ENCODE measurements around the gene TIMM50. TPM values are rescaled to one million over a fixed set of nuclear protein-coding genes. Genes with fewer than 3 reads are reported as not detected.

Gene TIMM50
- total RNA-seq, 1 donor from 2014 or later, result 256 TPM

GRCh38 chr19:39498798-39499642 lies 18.4 kb downstream of the TIMM50 start, which contains the start of gene DLL3:
Gene DLL3 (plus strand): TSS chr19:39498947. CDS start chr19:39498975, 28 bp downstream.
- TF ChIP-seq, protein P1, sequence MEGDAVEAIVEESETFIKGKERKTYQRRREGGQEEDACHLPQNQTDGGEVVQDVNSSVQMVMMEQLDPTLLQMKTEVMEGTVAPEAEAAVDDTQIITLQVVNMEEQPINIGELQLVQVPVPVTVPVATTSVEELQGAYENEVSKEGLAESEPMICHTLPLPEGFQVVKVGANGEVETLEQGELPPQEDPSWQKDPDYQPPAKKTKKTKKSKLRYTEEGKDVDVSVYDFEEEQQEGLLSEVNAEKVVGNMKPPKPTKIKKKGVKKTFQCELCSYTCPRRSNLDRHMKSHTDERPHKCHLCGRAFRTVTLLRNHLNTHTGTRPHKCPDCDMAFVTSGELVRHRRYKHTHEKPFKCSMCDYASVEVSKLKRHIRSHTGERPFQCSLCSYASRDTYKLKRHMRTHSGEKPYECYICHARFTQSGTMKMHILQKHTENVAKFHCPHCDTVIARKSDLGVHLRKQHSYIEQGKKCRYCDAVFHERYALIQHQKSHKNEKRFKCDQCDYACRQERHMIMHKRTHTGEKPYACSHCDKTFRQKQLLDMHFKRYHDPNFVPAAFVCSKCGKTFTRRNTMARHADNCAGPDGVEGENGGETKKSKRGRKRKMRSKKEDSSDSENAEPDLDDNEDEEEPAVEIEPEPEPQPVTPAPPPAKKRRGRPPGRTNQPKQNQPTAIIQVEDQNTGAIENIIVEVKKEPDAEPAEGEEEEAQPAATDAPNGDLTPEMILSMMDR (IDR thresholded peaks at IDR 0.05; ENCODE audit: partially characterized antibody, unreplicated experiment), result no peak
- peaks cover 29% of the 10 kb centered on the region for H3K9me3 Mint-ChIP-seq (ENCODE audit: unreplicated experiment)
- peak within 1 kb of the TSS; percentile 100 for H3K27ac Mint-ChIP-seq (ENCODE audit: unreplicated experiment)
- H3K36me3 Mint-ChIP-seq (ENCODE audit: unreplicated experiment), result peaks cover 7% of the 10 kb centered on the region
- peak within 1 kb of the TSS; percentile 97 for H3K4me3 Mint-ChIP-seq (ENCODE audit: unreplicated experiment)
- DNase-seq, result peak; percentile 83
- peaks cover 30% of the 10 kb centered on the region for H3K27me3 Mint-ChIP-seq (ENCODE audit: unreplicated experiment)
- peaks cover 25% of the 10 kb centered on the region for H3K4me1 Mint-ChIP-seq (ENCODE audit: low read depth, unreplicated experiment)

GRCh38 chr19:39499932-39500331 lies 19.3 kb downstream of the TIMM50 start:
- H3K9me3 Mint-ChIP-seq (ENCODE audit: unreplicated experiment), result peaks cover 35% of the 10 kb centered on the region
- H3K27me3 Mint-ChIP-seq (ENCODE audit: unreplicated experiment), result peaks cover 37% of the 10 kb centered on the region

DNA sequence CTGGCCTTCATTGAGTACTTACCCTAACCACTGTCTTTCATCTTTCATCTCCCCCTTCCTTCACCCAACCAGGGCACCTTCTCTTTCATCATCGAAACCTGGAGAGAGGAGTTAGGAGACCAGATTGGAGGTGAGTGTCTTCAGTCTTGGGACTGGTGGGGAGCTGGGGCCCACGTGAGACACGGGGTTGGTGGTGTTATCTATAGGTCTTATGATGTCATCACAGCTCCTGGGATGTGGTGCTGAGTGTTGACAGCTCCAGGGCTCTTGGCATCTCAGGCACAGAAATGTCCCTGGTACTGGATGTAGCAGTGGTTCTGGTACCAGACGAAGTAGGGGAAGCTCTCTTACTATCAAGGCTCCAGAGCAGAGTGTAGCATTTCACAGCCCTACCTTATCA lies 19.9 kb downstream of the TIMM50 start:
- DNase-seq, result no peak
- H3K4me1 Mint-ChIP-seq (ENCODE audit: low read depth, unreplicated experiment), result peaks cover 36% of the 10 kb centered on the region
- TF ChIP-seq, protein P1 (IDR thresholded peaks at IDR 0.05; ENCODE audit: partially characterized antibody, unreplicated experiment), result no peak
- H3K4me3 Mint-ChIP-seq (ENCODE audit: unreplicated experiment), result peak overlapping the region; percentile 97
- H3K36me3 Mint-ChIP-seq (ENCODE audit: unreplicated experiment), result peaks cover 7% of the 10 kb centered on the region
- peaks cover 38% of the 10 kb centered on the region for H3K27me3 Mint-ChIP-seq (ENCODE audit: unreplicated experiment)
- peaks cover 35% of the 10 kb centered on the region for H3K9me3 Mint-ChIP-seq (ENCODE audit: unreplicated experiment)
- H3K27ac Mint-ChIP-seq (ENCODE audit: unreplicated experiment), result peak overlapping the region; percentile 99

More at GRCh38 chr19:39499932-39500331, 19.3 kb downstream of the TIMM50 start:
- H3K36me3 Mint-ChIP-seq (ENCODE audit: unreplicated experiment), result peaks cover 7% of the 10 kb centered on the region
- H3K27ac Mint-ChIP-seq (ENCODE audit: unreplicated experiment), result peak overlapping the region; percentile 99
- DNase-seq, result no peak
- TF ChIP-seq, protein P1 (IDR thresholded peaks at IDR 0.05; ENCODE audit: partially characterized antibody, unreplicated experiment), result no peak
- peaks cover 34% of the 10 kb centered on the region for H3K4me1 Mint-ChIP-seq (ENCODE audit: low read depth, unreplicated experiment)
- peak overlapping the region; percentile 97 for H3K4me3 Mint-ChIP-seq (ENCODE audit: unreplicated experiment)

DNA sequence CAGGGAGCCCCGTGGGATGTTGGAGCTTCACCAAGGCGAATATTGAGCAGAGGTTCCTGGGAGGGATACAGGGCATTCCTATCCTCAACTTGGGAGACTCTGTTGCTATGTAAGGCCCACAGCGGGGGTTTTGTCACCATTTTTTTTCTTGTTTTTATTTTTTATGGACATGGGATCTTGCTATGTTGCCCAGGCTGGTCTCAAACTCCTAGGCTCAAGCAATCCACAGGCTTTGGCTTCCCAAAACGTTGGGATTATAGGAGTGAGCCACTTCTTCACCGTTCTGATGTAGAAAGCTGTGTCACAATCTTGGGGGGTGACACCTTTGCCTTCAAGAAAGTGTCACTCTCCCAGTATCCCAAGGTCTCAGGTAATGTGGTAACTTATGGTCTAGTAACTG lies 20.7 kb downstream of the TIMM50 start:
- H3K27ac Mint-ChIP-seq (ENCODE audit: unreplicated experiment), result peak overlapping the region; percentile 99
- H3K4me1 Mint-ChIP-seq (ENCODE audit: low read depth, unreplicated experiment), result peaks cover 35% of the 10 kb centered on the region
- peaks cover 7% of the 10 kb centered on the region for H3K36me3 Mint-ChIP-seq (ENCODE audit: unreplicated experiment)
- TF ChIP-seq, protein P1 (IDR thresholded peaks at IDR 0.05; ENCODE audit: partially characterized antibody, unreplicated experiment), result no peak
- H3K9me3 Mint-ChIP-seq (ENCODE audit: unreplicated experiment), result peaks cover 38% of the 10 kb centered on the region
- H3K27me3 Mint-ChIP-seq (ENCODE audit: unreplicated experiment), result peaks cover 42% of the 10 kb centered on the region
- no peak for DNase-seq
- peak overlapping the region; percentile 97 for H3K4me3 Mint-ChIP-seq (ENCODE audit: unreplicated experiment)
